Effector memory CD4-positive, alpha-beta T cell (primary cell): Measurements from ENCODE around the gene LRMDA.

Experiments used
- DNase-seq, 3 donors: peaks; one replicate each; pipeline ENCODE4 v3.0.0-alpha.2; 2020
- H3K27ac ChIP-seq: 2 replicates; pipeline ENCODE4 v1.7.0; 2013; ENCODE audit warnings: mild to moderate bottlenecking, low read length, moderate library complexity; ENCODE audit not compliant: insufficient read depth, poor library complexity, severe bottlenecking
- H3K27me3 ChIP-seq: replicated peaks from 2 replicates; pipeline ENCODE4 v1.7.0; 2013; ENCODE audit warnings: mild to moderate bottlenecking, low read length; ENCODE audit not compliant: insufficient read depth, control insufficient read depth, poor library complexity, severe bottlenecking
- H3K36me3 ChIP-seq: 2 replicates; pipeline ENCODE4 v1.7.0; 2013; ENCODE audit warnings: mild to moderate bottlenecking, low read length, moderate library complexity; ENCODE audit not compliant: control insufficient read depth, insufficient read depth
- H3K4me1 ChIP-seq: 2 replicates; pipeline ENCODE4 v1.7.0; 2013; ENCODE audit warnings: low read length, mild to moderate bottlenecking; ENCODE audit not compliant: control insufficient read depth, insufficient read depth, poor library complexity, severe bottlenecking
- H3K4me3 ChIP-seq: 2 replicates; pipeline ENCODE4 v1.7.0; 2013; ENCODE audit warnings: low read length, low read depth, mild to moderate bottlenecking; ENCODE audit not compliant: insufficient read depth, poor library complexity, severe bottlenecking
- H3K9me3 ChIP-seq: 2 replicates; pipeline ENCODE4 v1.7.0; 2013; ENCODE audit warnings: mild to moderate bottlenecking, low read length, moderate library complexity; ENCODE audit not compliant: control insufficient read depth

LRMDA gene

DNA sequence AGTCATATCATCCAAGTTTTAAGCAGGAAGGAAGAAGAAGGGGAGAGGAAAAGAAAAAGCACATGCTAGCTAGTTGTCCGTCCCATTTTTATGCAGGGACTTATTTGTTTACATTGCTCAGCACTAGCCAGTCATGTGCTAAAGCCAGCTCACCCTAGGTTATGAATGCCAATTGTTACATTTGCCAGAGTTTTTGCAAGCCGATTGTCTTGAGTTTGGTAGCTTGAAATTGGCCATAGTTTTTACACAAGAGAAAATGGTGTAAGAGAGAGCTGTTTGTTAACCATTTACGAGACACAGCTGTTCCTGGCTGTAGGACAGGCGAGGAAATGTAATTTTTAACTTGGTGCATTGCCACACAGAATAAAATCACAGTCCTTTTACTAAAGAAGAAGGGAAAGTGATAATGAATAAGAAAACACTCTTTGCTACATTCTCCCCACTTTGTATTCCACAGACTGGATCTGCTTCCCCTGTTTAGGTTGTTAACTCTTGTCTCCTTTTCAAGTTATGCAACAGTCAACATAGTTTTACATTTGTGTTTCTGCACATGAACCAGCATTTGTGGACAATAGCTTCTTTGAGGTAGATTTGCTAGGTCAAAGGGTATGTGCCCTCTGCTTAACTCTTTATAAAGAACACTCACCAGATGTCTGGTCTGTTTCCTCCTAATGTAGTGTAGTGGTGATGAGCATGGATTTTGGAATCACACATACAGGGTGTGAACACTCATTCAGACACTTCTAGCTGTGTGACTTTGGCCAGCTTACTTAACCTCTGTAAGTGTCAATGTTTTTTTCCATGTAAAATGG is 357.2 kb downstream of the LRMDA start:
- Histone ChIP-seq H3K36me3 (no peaks in the 10 kb centered on the region), H3K9me3 (no peaks in the 10 kb centered on the region), H3K27me3 (no peaks in the 10 kb centered on the region), H3K4me3 (no peak overlapping the region), H3K27ac (no peak overlapping the region), H3K4me1 (no peaks in the 10 kb centered on the region)
- DNase-seq, result no peak

DNA sequence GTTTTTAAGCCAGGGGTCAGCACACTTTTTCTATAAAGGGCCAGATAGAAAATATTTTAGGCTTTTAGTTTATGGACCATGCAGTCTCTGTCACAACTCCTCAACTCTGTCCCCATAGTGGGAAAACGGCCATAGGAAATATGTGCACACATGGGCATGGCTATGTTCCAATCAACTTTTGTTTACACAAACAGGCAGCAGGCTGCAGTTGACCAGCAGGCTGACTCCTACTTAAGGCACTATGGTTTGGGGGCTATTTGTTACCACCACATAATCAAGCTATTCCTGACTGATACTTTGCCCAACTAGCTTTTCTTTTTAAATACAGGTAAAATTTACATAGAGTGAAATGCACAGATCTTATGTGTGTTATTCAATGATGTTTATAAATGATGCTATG is 362.4 kb downstream of the LRMDA start:
- no peak for DNase-seq
- no peak overlapping the region for H3K4me3 ChIP-seq
- H3K9me3 ChIP-seq, result no peaks in the 10 kb centered on the region
- no peaks in the 10 kb centered on the region for H3K27me3 ChIP-seq
- no peaks in the 10 kb centered on the region for H3K36me3 ChIP-seq
- H3K27ac ChIP-seq, result no peak overlapping the region
- no peaks in the 10 kb centered on the region for H3K4me1 ChIP-seq

- Histone ChIP-seq H3K9me3 (no peaks in the 10 kb centered on the region), H3K27me3 (peaks cover 7% of the 10 kb centered on the region), H3K27ac (no peak overlapping the region), H3K4me3 (no peak overlapping the region), H3K4me1 (no peaks in the 10 kb centered on the region), H3K36me3 (no peaks in the 10 kb centered on the region)
- DNase-seq, result no peak
Measured at GRCh38 chr10:75801121-75801520, 369.7 kb downstream of the LRMDA start.

GRCh38 chr10:75801661-75802060 is 370.2 kb downstream of the LRMDA start:
- no peak overlapping the region for H3K4me3 ChIP-seq
- H3K36me3 ChIP-seq, result no peaks in the 10 kb centered on the region
- H3K4me1 ChIP-seq, result no peaks in the 10 kb centered on the region
- H3K9me3 ChIP-seq, result no peaks in the 10 kb centered on the region
- H3K27me3 ChIP-seq, result peaks cover 7% of the 10 kb centered on the region
- DNase-seq, result no peak
- H3K27ac ChIP-seq, result no peak overlapping the region

- Histone ChIP-seq H3K27me3 (peaks cover 7% of the 10 kb centered on the region), H3K9me3 (no peaks in the 10 kb centered on the region), H3K4me1 (no peaks in the 10 kb centered on the region), H3K4me3 (no peak overlapping the region), H3K36me3 (no peaks in the 10 kb centered on the region), H3K27ac (no peak overlapping the region)
- DNase-seq, result no peak
Measured at GRCh38 chr10:75803121-75803520, 371.7 kb downstream of the LRMDA start.

GRCh38 chr10:75803816-75804552 is 372.6 kb downstream of the LRMDA start:
- Histone ChIP-seq H3K4me1 (no peaks in the 10 kb centered on the region), H3K9me3 (no peaks in the 10 kb centered on the region), H3K27ac (no peak overlapping the region), H3K4me3 (no peak overlapping the region), H3K36me3 (no peaks in the 10 kb centered on the region), H3K27me3 (peaks cover 7% of the 10 kb centered on the region)
- no peak for DNase-seq

DNA sequence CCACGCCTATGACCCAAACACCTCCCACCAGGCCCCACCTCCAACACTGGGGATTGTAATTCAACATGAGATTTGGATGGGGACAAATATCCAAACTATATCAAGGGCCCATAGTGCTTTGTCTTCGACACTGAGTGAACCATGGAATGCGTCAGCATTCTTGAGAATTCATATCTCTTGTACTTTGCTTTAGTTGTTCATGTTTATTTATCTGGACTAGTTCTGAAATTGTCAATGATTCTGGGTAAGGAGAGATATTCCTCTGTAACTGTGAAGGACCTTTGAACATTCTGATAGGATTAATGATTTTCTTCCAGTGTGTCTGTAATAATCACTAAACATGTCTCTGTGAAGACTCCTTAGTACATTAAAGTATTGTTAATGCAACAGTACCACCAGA is 374.8 kb downstream of the LRMDA start:
- DNase-seq, result no peak
- Histone ChIP-seq H3K4me3 (no peak overlapping the region), H3K27ac (no peak overlapping the region), H3K36me3 (no peaks in the 10 kb centered on the region), H3K27me3 (peaks cover 7% of the 10 kb centered on the region), H3K9me3 (no peaks in the 10 kb centered on the region), H3K4me1 (no peaks in the 10 kb centered on the region)

DNA sequence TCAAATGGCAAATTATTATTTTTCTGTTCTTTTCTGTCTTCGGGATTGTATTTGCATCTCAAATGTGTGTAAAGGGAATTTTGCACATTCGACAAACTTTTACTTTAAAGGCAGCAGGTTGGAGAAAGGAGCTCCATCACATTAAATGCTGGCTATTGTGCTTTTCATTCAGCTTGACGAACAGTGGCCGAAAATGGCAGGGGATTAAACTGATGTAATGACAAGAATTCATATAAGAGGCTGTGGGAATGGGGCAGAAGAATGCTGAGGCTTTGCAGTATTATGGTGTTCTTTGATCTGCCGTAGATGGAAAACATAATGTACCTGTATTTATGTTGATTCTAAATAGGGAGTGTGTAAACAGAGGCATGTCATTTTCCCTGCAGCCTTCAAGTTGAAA is 376.0 kb downstream of the LRMDA start:
- H3K4me3 ChIP-seq, result no peak overlapping the region
- DNase-seq, result no peak

GRCh38 chr10:75809003-75809402 is 377.6 kb downstream of the LRMDA start:
- H3K27me3 ChIP-seq, result peaks cover 5% of the 10 kb centered on the region
- no peaks in the 10 kb centered on the region for H3K36me3 ChIP-seq
- H3K9me3 ChIP-seq, result no peaks in the 10 kb centered on the region
- no peak overlapping the region for H3K27ac ChIP-seq
- DNase-seq, result no peak
- H3K4me1 ChIP-seq, result no peaks in the 10 kb centered on the region
- H3K4me3 ChIP-seq, result no peak overlapping the region

More for the DNA sequence above, 376.0 kb downstream of the LRMDA start:
- Histone ChIP-seq H3K36me3 (no peaks in the 10 kb centered on the region), H3K9me3 (no peaks in the 10 kb centered on the region), H3K4me1 (no peaks in the 10 kb centered on the region), H3K27me3 (peaks cover 5% of the 10 kb centered on the region), H3K27ac (no peak overlapping the region)

DNA sequence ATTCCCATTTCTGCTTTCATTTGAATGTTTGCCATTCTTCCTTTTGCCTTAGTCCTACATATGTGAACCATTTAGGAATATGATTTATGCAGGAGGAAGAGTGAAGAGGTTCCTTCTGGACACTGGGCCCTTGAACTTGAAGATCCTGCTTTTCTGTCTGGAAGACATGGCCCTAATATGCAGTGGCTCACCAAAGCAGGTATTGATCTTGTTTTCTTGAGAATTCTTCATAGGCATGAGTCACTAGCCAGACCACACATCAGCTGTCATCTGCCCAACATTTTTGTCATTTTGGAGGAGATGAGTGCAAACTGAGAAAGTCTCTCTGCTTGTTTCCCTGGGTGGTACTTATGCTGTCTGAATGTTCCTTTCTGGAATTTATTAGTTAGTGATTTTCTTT is 382.6 kb downstream of the LRMDA start:
- no peak for DNase-seq
- Histone ChIP-seq H3K27me3 (peaks cover 7% of the 10 kb centered on the region), H3K4me3 (no peak overlapping the region), H3K9me3 (no peaks in the 10 kb centered on the region), H3K27ac (no peak overlapping the region), H3K36me3 (no peaks in the 10 kb centered on the region), H3K4me1 (no peaks in the 10 kb centered on the region)
